RKO (cell line): ENCODE results near the gene SLC36A3.
"Not testable (repeated sequence)": the region's sequence is repeated elsewhere in the genome, so short reads cannot be mapped to it uniquely, and the experiment has no call there.

Experiments
- DNase-seq: peaks from one replicate; pipeline ENCODE4 v3.0.0-alpha.2; 2016; ENCODE audit warnings: low spot score

Gene SLC36A3

DNA sequence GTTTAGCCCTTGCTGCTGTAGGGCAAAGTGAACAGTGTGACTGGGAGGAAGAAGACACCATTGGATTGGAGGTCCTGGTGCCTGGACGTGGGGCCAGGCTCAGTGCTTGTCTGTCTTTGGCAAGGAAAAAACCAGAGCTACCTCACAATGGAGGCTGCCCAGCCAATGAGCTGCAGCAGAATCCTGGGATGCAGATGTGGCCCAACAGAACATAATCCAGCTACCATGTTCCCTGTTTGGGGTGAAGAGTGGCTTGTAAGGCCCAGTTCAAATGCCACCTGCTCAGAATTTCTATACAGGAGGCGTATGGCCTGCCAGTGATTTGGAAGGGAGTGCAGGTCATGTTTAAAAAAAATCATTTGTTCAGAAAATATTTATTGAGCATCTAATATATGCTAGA lies at the start of gene SLC36A3:
TSS of gene SLC36A3 (minus strand) at position 101 of the 400 bp plus-strand sequence. CDS start 412 bp downstream, outside the sequence.
- no peak for DNase-seq

DNA sequence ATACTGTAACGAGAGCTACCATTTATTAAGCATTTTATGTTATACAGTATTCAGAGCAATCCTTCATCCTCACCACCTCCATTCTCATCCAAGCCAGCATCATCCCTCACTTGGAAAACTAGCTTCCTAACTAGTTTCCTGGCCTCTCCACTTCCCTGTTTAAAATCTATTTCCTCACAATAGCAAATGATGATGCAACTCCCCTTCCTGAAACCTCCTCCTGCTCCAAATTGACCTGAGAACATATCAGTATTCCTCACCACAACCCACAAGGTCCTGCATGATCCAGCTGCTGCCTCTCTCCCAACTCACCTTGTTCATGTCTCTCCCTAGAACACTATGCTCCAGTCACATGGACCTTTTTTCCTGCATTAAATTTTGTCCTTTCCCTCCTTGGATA lies 48.1 kb upstream of the SLC36A3 start:
- no peak for DNase-seq

DNA sequence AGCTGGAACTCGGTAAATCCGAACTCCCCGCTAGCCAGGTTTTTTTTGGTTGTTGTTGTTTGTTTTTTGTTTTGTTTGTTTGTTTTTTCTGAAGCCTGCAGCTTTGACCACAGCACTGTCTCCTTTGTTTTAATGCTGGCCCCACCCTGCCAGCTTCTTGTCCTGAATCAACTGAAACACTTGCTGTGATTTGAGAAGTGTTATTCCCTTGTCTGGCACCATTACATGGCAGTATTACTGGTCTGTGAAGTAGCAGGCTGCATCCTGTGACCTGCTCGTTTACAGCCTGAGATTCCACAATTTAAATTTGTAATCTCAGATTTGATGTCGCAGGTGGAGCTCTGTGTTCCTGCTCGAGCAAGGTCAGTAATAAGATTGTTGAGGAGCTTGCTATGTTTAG lies 45.2 kb upstream of the SLC36A3 start:
- DNase-seq: no peak

DNA sequence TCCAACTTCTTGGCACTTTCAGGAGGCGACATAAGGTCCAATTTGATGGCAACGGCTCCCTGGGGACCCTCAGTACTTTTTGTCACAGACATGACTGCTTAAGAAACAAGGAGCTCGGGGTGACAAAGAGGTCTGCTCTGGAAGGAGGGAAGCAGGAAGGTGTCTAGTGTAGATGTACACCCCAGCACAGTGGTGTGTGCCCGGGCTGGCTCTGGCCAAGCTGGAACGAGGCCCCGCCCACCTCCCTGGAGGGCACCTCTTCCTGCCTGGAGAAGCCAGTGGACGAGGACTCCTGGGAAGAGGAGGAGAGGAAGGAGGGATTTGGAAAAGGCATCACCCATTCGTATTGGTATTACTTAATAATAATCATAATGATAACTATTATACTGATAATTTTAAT lies 43.8 kb upstream of the SLC36A3 start, which contains the start of gene SLC36A2:
TSS of gene SLC36A2 (minus strand) at position 191 of the 400 bp plus-strand sequence. CDS start at position 92, 99 bp downstream.
- DNase-seq: no peak

DNA sequence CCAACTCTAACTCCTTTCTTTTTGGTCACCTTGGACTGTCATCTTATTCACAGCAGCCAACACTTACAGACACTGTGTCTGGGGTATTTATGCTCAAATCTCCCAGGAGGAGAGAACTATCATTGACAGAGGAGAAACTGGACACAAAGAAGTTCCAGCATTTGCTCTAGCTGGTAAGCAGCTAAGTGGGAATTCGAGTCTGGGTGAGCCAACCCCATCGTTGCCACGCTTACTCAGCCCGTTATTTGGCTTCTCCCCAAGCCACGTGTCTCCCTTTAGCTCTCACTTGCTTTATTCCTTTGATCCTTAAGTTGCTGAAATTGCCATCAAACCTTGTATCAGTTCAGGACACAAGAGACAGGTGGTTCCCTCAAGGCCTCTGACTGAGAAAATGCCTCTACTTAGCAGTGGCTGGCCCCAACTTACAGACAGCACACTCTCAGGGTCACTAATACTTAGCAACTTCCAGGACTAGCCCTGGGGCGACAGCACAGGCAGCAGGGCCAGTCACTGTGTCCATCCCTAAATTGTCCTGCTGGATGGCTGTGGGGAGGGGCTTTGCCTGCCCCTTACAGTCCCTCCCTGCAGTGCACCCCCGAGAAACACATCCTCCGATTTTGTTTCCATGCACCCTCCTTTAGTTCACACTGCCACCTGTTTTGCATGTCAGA lies 42.4 kb upstream of the SLC36A3 start:
- peak; percentile 32 for DNase-seq

DNA sequence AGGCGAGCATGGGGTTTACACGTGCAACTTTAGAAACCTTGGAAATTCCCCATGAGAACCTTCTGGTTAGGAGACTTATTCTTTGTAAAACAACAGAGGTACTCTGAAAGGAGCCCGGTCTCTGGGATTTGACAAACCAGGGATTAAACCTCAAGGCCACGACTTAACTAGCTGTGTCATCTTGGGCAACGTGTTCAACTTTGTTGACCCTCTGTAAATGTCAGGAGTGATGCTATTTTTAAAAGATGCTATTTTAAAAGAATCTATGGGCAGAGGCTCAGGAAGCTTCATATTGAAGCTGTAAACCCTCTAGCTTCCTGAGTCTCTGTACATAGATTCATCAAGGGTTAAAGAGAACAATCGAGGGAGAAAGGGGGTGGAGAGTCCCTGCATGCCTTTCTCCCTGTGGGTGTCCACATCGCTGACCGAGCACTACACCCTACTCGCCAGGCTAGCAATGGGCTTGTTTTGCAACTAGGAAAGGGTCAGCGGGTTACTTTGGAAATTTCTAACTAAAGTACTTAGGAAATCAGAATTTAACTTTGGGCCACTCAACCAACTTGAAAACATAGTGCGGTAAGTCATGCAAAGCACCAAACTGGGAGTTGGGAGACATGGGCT lies 41.7 kb upstream of the SLC36A3 start:
- no peak for DNase-seq

DNA sequence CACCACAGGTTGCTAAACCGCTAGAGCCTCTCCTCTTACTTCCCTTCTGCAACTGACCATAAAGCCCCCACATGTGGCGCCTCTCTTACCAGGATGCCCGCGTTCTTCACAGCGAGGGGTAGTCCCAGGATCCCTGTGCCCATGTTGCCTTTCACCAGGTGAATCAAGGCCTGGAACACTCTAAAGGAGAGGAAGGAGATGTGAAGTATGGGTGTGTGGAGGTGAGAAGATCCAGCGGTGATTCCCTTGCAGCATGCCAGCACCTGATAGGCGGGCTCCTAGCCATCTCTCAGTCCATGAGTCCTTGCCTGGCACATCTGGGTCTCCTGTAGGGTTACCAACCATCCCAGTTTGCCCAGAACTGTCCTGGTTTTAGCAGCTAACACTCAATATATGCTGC lies 40.5 kb upstream of the SLC36A3 start:
- no peak for DNase-seq

DNA sequence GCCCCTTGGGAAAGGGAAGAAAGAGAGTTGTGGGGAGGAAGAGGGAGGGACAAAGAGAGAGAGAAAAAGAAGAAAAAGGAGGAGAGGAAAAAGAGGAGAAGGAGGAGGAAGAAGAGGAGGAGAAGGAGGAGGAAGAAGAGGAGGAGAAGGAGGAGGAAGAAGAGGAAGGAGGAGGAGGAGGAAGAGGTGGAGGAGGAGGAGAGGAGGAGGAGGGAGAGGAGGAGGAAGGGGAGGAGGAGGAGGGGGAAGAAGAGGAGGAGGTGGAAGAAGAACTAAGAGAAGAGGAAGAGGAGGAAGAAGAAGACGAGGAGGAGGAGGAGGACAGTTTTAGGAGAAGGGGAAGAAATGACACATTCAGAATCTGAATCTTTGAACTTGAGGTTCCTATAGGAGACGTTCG lies 36.4 kb upstream of the SLC36A3 start:
- DNase-seq: no peak

DNA sequence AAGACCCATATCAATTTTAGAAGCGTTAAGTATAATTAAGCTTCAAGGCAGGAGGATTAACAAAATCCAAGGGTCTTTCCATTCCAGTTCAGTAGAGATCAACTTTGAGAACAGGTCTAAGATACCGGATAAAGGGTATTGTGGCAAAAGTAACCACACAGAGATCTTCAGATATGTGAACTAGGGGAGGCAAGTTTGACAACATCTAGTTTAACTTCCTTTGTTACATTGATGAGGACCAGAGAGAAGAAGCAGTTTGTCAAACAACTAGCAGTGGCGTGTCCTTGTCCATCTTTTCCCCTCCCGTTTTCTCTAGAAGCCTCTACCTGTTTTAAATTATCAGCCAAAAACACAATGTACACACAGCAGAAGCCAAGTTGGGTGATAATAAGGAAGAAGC lies 35.2 kb upstream of the SLC36A3 start:
- no peak for DNase-seq

DNA sequence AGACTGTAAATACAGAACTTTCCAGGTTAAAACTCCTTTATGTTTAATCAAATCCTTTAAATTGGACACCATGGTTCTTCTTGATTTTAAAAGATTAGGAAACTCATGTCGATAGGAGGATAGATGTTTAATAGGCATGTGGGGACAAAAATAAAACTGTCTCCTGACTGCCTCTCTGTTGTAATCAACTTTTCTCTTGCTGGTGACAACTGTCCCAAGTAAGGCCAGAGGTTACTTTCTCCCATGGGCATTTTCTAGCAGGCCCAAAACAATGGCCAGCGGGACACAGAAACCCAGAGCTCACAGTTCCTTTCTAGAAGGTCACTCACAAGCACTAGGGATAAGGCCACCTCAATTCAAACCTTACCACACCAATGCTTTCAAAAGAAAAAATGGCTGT lies 29.3 kb upstream of the SLC36A3 start:
- DNase-seq: no peak

DNA sequence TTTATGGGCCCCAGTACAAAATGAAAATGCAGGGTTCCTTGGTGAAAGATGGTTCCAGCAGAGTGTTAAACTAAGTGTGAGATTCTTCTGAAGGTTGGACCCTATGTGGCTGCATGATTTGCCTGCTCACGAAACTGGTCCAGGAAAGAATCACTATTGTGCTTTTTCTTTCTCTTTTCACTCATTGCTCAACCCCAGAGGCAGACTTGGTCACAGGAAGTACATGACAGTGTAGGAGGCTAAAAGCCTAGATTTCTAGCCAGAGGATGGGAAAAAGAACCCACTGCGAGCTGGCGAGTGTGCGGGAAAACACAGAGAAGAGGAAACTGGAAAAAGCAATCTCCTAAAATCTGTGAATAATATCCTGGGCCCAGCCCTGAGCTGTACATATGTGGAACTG lies 25.2 kb upstream of the SLC36A3 start:
- no peak for DNase-seq

DNA sequence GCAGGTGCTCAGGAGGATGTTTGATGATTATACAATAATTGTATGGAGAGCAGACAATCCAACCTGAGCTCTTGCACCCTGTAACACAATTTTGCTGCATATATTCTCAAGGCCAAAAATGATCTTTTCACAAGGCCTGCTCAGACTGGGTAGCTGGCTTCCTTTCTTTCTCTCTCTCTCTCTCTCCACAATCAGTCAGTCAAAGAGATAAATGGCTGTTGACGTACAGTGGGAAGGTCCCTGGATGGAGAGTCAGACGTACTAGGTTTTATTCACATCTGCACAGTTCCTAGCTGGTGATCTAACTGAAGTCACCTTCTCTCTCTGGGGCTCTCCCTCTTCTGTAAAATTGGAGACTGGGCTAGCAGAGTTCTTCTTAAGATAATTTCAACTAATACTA lies 24.0 kb upstream of the SLC36A3 start:
- no peak for DNase-seq

DNA sequence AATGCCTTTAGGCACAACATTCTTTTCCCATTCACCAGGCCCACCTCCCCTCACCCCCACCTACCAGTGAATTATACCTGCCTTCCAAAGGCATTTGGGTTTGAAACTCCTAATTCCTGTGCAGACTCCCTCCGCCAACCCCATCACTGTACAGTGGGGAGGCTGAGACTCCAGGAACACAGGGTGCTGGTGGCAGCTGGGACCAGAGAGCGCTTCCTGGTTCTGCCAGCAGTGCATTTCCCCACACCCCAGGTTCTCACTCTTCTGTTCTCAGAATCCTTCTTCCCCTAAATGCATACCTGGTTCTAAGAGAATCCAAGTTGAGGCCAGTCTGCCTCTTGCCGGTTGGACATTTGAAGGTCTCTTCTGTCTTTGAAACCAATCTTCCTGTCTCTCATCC lies 22.7 kb upstream of the SLC36A3 start:
- DNase-seq: no peak

DNA sequence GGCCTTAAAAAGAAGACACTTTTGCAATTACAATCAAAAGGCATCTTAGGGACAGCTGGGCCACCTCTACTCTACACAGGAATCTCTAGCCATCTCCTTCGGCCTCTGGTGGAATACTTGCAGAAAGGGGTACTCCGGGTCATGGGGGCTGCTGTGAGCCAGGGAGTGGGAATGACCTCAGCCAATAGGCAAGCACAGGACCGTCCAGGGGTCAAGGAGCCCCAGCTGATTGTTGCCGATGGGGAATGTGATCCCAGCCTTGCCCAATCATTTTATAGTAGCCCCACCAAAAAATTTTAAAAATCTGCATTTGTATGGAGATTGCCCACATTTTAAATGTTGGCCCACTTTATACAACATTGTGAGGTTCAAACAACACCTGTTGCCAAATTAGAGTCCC lies 16.9 kb upstream of the SLC36A3 start:
- no peak for DNase-seq

DNA sequence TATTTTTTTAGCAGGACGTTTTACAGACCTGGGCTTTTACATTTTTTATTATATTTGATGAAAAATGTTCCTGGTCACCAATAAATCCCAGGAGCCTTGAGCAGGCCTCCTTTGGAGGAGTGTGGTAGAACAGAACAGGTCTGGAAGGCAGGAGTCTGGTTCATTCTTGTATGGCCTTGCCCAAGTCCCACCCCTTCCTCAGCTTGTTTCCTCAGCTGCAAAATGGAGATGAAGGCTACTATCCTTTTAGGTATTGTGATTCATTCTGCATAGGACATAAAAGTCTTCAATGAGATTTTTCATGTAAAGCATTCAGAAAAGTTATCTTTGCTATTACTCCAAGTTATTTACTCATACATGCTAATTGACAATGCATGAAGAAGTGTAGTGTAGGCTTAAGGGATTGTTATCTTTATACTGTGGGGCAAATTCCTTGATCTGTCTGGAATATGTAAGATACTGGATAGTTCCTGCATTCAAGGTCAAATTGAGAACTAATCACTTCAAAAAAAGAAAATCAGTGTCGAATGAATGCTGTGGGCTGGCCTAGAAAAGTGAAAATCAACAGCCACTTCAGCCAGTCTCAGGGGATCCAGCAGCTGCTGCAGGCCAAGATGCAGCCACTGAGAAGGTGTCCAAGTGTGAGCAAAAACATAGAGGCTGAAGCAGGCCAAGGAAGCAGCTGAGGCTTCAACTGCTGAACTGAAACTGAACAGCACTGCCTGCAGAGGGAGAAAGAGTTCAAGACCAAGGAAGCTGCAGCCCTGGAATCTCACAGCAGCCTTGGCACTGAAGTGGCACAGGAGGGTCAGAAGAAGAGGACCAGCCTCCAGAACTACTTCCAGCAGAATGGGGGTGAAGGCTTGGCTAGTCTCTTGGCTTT lies 15.5 kb upstream of the SLC36A3 start:
- peak; percentile 32 for DNase-seq

DNA sequence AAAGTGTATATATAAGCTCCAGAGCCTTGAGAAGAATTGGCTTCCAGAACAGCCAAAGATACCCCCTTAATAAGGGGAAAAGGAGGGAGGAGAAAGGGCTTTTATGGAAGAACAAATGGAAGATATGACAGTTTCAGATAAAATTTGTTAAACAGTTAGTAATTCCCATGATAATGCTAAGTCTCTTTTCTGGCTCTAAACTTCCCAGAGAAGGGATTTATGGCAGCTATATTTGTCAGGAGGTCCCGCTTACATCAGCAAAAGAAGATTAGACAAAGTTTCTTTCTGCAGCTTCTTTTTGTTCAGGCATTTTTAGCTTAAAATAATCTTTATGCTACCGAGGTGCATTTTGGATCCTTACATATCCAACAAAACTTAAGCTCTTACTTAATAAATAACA lies 14.3 kb upstream of the SLC36A3 start:
- no peak for DNase-seq

DNA sequence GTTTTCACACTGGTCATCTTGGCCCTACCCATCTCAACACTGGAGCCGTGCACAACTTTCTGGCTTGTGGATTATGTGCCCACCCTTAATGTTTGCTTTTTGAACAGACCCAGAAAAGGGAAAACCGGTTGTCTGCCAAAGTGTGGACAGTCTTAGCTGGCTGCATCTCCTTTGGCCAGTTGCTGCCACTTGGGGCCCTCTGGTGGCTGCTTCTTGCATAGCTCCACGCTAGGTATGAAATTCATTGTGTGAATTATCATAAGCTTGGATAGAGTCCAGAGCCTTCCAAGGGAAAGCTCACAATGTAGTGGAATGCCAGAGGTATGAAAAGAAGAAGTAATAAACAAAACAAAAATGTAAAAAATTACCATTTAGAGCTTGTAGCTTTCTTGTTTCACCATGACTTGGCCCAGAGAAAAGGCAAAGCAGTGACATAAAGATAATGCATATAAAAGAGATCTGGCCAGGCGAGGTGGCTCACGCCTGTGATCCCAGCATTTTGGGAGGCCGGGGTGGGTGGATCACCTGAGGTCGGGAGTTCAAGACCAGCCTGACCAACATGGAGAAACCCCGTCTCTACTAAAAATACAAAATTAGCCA lies 12.5 kb upstream of the SLC36A3 start:
- peak; percentile 73 for DNase-seq

DNA sequence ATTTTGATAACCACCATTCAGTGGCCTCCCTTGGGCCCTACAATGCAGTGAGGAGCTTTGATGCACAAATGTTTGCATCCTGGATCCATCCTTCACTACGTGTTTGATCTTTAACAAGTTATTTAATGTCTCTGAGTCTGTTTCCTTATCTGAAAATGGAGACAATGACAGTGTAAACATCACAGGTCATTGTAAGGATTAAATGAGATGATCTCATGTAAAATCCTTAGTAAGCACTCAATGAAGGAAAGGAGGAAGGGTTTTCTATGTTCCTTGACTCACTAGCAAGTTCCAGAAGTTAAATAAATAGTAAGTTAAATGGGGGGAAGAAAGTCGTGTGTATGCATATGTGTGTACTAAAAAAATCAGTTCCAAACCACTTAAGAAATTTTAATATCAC lies 9.8 kb upstream of the SLC36A3 start:
- no peak for DNase-seq

DNA sequence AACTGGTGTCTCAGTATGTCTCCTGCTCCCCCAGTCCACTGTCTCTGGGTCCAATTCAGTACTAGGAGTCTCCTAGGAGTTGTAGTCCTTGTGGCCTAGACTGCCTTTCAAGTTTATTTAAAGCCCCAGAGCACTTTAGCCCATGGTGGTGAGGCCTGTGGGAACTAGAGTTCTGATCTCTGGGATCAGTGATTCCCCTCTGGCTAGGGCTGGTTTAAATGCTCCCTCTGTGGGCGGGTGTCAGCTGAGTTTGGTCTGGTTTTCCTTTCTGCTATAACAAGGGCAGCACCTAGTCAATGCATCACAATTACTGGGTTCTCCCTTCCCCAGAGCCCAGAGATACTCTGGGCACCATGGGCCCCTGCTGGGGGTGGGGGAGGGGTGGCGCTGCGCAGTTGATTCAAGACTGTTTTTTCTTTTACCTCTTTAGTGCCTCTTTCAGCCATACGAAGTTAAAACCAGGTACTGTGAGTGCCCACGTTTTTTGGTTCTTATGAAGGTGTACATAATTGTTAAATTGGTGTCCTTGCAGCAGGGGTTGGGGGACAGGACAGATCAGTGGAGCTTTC lies 9.3 kb upstream of the SLC36A3 start:
- no peak for DNase-seq

DNA sequence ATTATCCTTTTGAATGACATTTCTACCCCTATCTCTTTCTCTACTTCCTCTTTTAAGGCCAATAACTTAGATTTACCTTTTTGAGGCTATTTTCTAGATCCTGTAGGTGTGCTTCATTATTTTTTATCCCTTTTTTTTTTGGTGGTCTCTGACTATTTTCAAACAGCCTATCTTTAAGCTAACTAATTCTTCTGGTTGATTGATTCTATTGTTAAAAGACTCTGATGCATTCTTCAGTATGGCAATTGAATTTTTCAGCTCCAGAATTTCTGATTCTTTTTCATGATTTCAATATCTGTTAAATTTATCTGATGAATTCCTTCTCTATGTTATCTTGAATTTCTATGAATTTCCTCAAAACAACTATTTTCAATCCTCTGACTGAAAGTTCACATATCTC lies 7.4 kb upstream of the SLC36A3 start:
- no peak for DNase-seq

DNA sequence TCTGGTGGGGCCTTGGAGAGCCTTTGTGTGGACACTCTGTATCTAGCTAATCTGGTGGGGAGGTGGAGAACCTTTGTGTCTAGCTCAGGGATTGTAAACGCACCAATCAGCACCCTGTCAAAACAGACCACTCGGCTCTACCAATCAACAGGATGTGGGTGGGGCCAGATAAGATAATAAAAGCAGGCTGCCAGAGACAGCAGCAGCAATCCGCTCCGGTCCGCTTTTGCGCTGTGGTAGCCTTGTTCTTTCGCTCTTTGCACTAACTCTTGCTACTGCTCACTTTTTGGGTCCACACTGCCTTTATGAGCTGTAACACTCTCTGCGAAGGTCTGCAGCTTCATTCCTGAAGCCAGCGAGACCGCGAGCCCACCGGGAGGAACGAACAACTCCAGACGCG lies 6.3 kb upstream of the SLC36A3 start:
- not testable (repeated sequence) for DNase-seq

DNA sequence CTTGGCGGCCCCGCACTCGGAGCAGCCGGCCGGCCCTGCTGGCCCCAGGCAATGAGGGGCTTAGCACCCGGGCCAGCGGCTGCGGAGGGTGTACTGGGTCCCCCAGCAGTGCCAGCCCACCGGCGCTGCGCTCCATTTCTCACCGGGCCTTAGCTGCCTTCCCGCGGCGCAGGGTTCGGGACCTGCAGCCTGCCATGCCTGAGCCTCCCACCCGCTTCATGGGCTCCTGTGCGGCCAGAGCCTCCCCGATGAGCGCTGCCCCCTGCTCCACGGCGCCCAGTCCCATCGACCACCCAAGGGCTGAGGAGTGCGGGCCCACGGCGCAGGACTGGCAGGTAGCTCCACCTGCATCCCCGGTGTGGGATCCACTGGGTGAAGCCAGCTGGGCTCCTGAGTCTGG lies 5.7 kb upstream of the SLC36A3 start:
- not testable (repeated sequence) for DNase-seq
